Astrocyte of the spinal cord (primary cell): ENCODE results near the gene GABRD.

ENCODE experiments used
- DNase-seq: peaks from one replicate; pipeline ENCODE4 v3.0.0; 2011; ENCODE audit warnings: low read depth, low spot score
- H3K4me3 ChIP-seq: 2 replicates; pipeline ENCODE4 v1.5.1; 2011; ENCODE audit warnings: low read depth, mild to moderate bottlenecking, low read length, moderate library complexity
- CTCF ChIP-seq: IDR thresholded peaks from 2 replicates; pipeline ENCODE4 v1.5.1; 2012; ENCODE audit warnings: low read depth, mild to moderate bottlenecking, low read length, inconsistent platforms
- in situ Hi-C: cut with HindIII; loops from 2 replicates; pipeline ENCODE4 v1.10.0; 2017; ENCODE audit warnings: low sequenced_read_pairs

The GABRD gene

GRCh38 chr1:2080140-2080539 is 61.0 kb downstream of the GABRD start:
- TF ChIP-seq CTCF: no peak
- no peak for DNase-seq
- in situ Hi-C loops: no loop called here
- no peak overlapping the region for H3K4me3 ChIP-seq
